Measurements from ENCODE around the gene KIF13A. TPM values are rescaled to one million over a fixed set of nuclear protein-coding genes. Genes with fewer than 3 reads are reported as not detected.

The KIF13A gene
- total and polyA plus RNA-seq, 9 of the 15 experiments (the other 6 are each of a cell fraction or from before 2014, with no cell fraction given) = 3.6 to 44.3 (median 29.7) TPM

DNA sequence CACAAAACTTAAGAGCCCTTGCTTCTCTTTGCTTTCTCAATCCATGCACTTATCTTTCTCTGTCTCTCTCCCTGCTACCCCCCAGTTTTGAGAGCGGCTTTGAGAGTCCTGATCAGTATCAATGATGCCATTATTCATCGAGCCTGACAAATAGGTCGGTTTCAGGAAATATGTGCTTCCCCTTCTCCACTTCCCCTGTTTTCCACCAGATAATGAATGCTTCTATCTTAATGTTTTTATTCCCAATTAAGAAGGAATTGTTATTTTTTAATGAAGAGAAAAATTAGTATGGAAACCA lies 117.7 kb downstream of the KIF13A start (continued):
- TF ChIP-seq SREBF2 (CRISPR knock-in tag; IDR thresholded peaks at IDR 0.05) (no peak), ZNF707 (CRISPR knock-in tag; conservative IDR thresholded peaks at IDR 0.05) (no peak), KLF6 (CRISPR knock-in tag; IDR thresholded peaks at IDR 0.05; ENCODE audit: borderline replicate concordance) (no peak), FOXK1 (CRISPR knock-in tag; IDR thresholded peaks at IDR 0.05; ENCODE audit: borderline replicate concordance) (no peak), CBX5 (IDR thresholded peaks at IDR 0.05; ENCODE audit: borderline replicate concordance, low read depth) (no peak), ZNF316 (IDR thresholded peaks at IDR 0.05) (no peak), ZNF282 (CRISPR knock-in tag; IDR thresholded peaks at IDR 0.05) (no peak), ADNP (tag; IDR thresholded peaks at IDR 0.05) (no peak), ZNF253 (CRISPR knock-in tag; conservative IDR thresholded peaks at IDR 0.05) (no peak), RNF219 (CRISPR knock-in tag; IDR thresholded peaks at IDR 0.05) (no peak), NELFE (IDR thresholded peaks at IDR 0.05; ENCODE audit: insufficient read depth, insufficient read length) (no peak), SRSF9 (IDR thresholded peaks at IDR 0.05; ENCODE audit: borderline replicate concordance, low read depth, low read length) (no peak), KLF13 (tag; IDR thresholded peaks at IDR 0.05; ENCODE audit: borderline replicate concordance, low read depth) (no peak), MBD1 (CRISPR knock-in tag; IDR thresholded peaks at IDR 0.05) (no peak), NEUROD1 (IDR thresholded peaks at IDR 0.05; ENCODE audit: borderline replicate concordance, low read depth, low read length, partially characterized antibody) (no peak), NFYB (IDR thresholded peaks at IDR 0.05; ENCODE audit: extremely low read depth, insufficient read length) (no peak), TRIM28 (IDR thresholded peaks at IDR 0.05) (no peak), CBX3 (IDR thresholded peaks at IDR 0.05; ENCODE audit: borderline replicate concordance in 1 of 2, low read length in 2 of 2) (no peak)
- TF ChIP-seq, protein P1, sequence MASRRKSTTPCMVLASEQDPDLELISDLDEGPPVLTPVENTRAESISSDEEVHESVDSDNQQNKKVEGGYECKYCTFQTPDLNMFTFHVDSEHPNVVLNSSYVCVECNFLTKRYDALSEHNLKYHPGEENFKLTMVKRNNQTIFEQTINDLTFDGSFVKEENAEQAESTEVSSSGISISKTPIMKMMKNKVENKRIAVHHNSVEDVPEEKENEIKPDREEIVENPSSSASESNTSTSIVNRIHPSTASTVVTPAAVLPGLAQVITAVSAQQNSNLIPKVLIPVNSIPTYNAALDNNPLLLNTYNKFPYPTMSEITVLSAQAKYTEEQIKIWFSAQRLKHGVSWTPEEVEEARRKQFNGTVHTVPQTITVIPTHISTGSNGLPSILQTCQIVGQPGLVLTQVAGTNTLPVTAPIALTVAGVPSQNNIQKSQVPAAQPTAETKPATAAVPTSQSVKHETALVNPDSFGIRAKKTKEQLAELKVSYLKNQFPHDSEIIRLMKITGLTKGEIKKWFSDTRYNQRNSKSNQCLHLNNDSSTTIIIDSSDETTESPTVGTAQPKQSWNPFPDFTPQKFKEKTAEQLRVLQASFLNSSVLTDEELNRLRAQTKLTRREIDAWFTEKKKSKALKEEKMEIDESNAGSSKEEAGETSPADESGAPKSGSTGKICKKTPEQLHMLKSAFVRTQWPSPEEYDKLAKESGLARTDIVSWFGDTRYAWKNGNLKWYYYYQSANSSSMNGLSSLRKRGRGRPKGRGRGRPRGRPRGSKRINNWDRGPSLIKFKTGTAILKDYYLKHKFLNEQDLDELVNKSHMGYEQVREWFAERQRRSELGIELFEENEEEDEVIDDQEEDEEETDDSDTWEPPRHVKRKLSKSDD (conservative IDR thresholded peaks at IDR 0.05; ENCODE audit: low read length) = no peak
- TF ChIP-seq, protein P2, sequence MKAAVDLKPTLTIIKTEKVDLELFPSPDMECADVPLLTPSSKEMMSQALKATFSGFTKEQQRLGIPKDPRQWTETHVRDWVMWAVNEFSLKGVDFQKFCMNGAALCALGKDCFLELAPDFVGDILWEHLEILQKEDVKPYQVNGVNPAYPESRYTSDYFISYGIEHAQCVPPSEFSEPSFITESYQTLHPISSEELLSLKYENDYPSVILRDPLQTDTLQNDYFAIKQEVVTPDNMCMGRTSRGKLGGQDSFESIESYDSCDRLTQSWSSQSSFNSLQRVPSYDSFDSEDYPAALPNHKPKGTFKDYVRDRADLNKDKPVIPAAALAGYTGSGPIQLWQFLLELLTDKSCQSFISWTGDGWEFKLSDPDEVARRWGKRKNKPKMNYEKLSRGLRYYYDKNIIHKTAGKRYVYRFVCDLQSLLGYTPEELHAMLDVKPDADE (conservative IDR thresholded peaks at IDR 0.05; ENCODE audit: control insufficient read depth, low read depth, low read length) = no peak
